ENCODE data around the gene MOK.

- TF ChIP-seq CTCF (IDR thresholded peaks at IDR 0.05) (no peak), POLR2A (IDR thresholded peaks at IDR 0.05) (no peak)
Measured at GRCh38 chr14:102233081-102233480, 71.9 kb downstream of the MOK start.
